ENCODE results near the gene KLHDC4.
"Not testable (repeated sequence)": the region's sequence is repeated elsewhere in the genome, so short reads cannot be mapped to it uniquely, and the experiment has no call there.

Gene KLHDC4

GRCh38 chr16:87721622-87722585 is 43.9 kb downstream of the KLHDC4 start:
- DNase-seq (ENCODE audit: low read depth in 3 of 3) = no peak

- DNase-seq (ENCODE audit: low read depth in 3 of 3) = no peak
Measured at GRCh38 chr16:87720446-87720845, 45.3 kb downstream of the KLHDC4 start.

- not testable (repeated sequence) for DNase-seq (ENCODE audit: low read depth in 3 of 3)
Measured at GRCh38 chr16:87718831-87719230, 47.0 kb downstream of the KLHDC4 start.

GRCh38 chr16:87715658-87716057 is 50.1 kb downstream of the KLHDC4 start:
- DNase-seq (ENCODE audit: low read depth in 3 of 3) = no peak

GRCh38 chr16:87715231-87715630 is 50.6 kb downstream of the KLHDC4 start:
- DNase-seq (ENCODE audit: low read depth in 3 of 3) = no peak

GRCh38 chr16:87713451-87714229 is 52.1 kb downstream of the KLHDC4 start:
- peak; percentile 13 to 51 (median 18) for DNase-seq (ENCODE audit: low read depth in 3 of 3)

GRCh38 chr16:87712184-87712762 is 53.5 kb downstream of the KLHDC4 start:
- DNase-seq (ENCODE audit: low read depth in 3 of 3) = no peak

- no peak for DNase-seq (ENCODE audit: low read depth in 3 of 3)
Measured at GRCh38 chr16:87710887-87711286, 54.9 kb downstream of the KLHDC4 start.

GRCh38 chr16:87709677-87710076 is 56.1 kb downstream of the KLHDC4 start:
- no peak for DNase-seq (ENCODE audit: low read depth in 3 of 3)

GRCh38 chr16:87708881-87709638 is 56.7 kb downstream of the KLHDC4 start:
- no peak for DNase-seq (ENCODE audit: low read depth in 3 of 3)

- DNase-seq (ENCODE audit: low read depth in 3 of 3) = no peak
Measured at GRCh38 chr16:87707714-87708580, 57.8 kb downstream of the KLHDC4 start.

GRCh38 chr16:87707097-87707496 is 58.7 kb downstream of the KLHDC4 start:
- DNase-seq (ENCODE audit: low read depth in 3 of 3) = no peak

GRCh38 chr16:87706278-87707000 is 59.3 kb downstream of the KLHDC4 start:
- DNase-seq (ENCODE audit: low read depth in 3 of 3) = no peak

GRCh38 chr16:87705771-87706277 is 60.0 kb downstream of the KLHDC4 start:
- no peak for DNase-seq (ENCODE audit: low read depth in 3 of 3)

- DNase-seq (ENCODE audit: low read depth in 3 of 3) = no peak
Measured at GRCh38 chr16:87704754-87705353, 60.9 kb downstream of the KLHDC4 start.

GRCh38 chr16:87703835-87704375 is 61.9 kb downstream of the KLHDC4 start:
- no peak for DNase-seq (ENCODE audit: low read depth in 3 of 3)

- no peak for DNase-seq (ENCODE audit: low read depth in 3 of 3)
Measured at GRCh38 chr16:87703071-87703470, 62.7 kb downstream of the KLHDC4 start.

GRCh38 chr16:87702325-87702811 is 63.4 kb downstream of the KLHDC4 start:
- peak in 2 of 3 experiments; percentile 6 to 52 for DNase-seq (ENCODE audit: low read depth in 3 of 3)

GRCh38 chr16:87701505-87701921 is 64.3 kb downstream of the KLHDC4 start:
- no peak for DNase-seq (ENCODE audit: low read depth in 3 of 3)
